Psoas muscle (tissue), 8 donors: ENCODE data around the gene FGD5. TPM values are rescaled to one million over a fixed set of nuclear protein-coding genes. Genes with fewer than 3 reads are reported as not detected.

ENCODE experiments used
- ATAC-seq, 4 donors: fragments of 200-7000 bp; cut with Tn5 transposase; one replicate each; pipeline ENCODE4 v1.9.1; 2020; ENCODE audit warnings: moderate library complexity in 3 of 4, mild to moderate bottlenecking in 2 of 4
- DNase-seq, 2 donors: peaks; one replicate each; pipeline ENCODE4 v3.0.0-alpha.2; 2020
- H3K27ac ChIP-seq: fragments of 200-600 bp; one replicate; pipeline ENCODE4 v1.8.0; 2022
- H3K27me3 ChIP-seq, 3 donors: fragments of 200-600 bp in 1 of 3; one replicate each; pipeline versions ENCODE4 v1.6.1 to v1.8.0; 2013 to 2022; ENCODE audit warnings: low read length in 2 of 3, mild to moderate bottlenecking in 2 of 3, moderate library complexity in 1 of 3; ENCODE audit not compliant: insufficient read depth in 3 of 3
- H3K36me3 ChIP-seq, 2 donors: fragments of 200-600 bp in 1 of 2; one replicate each; pipeline versions ENCODE4 v1.6.1 to v1.8.0; 2013 to 2022; ENCODE audit warnings: low read depth in 1 of 2, mild to moderate bottlenecking in 1 of 2, moderate library complexity in 1 of 2; ENCODE audit not compliant: insufficient read depth in 1 of 2
- H3K4me1 ChIP-seq: fragments of 200-600 bp; one replicate; pipeline ENCODE4 v1.8.0; 2022
- H3K4me3 ChIP-seq: fragments of 200-600 bp; one replicate; pipeline ENCODE4 v1.8.0; 2022; ENCODE audit warnings: mild to moderate bottlenecking
- H3K9me3 ChIP-seq: fragments of 200-600 bp; one replicate; pipeline ENCODE4 v1.8.0; 2022
- WGBS, 3 donors: extraction: QIAGEN DNeasy Blood & Tissue Kit; methylation state at CpG; one replicate each; pipeline versions ENCODE4 v1.1.6 to v1.1.7; 2013; 5-methylcytosine and 5-hydroxymethylcytosine counted together
- intact Hi-C, 2 donors: fragments of 100-400 bp; cut with DNase I; formaldehyde crosslinking; loops; one replicate each; pipeline versions ENCODE4 v1.11.0 to v1.14.2; 2022
- polyA plus RNA-seq, 3 donors: library from polyadenylated mRNA; stranded (reverse); fragments of 200-250 nt; gene quantifications; one replicate each; pipeline ENCODE4 v1.2.3, GENCODE V29; 2013
- total RNA-seq, 4 donors: library from RNA; stranded (reverse); fragmentation: NEBNext Ultra II Directional in 2 of 4; extraction: Animal tissue kit (Norgen Biotek cat#: 25700) in 2 of 4; gene quantifications; one replicate each; pipeline versions ENCODE4 v1.2.1 to v1.2.4, GENCODE V29; 2021 to 2023
- TF ChIP-seq, protein P1 (sequence below): fragments of 200-600 bp; IDR thresholded peaks from one replicate; pipeline ENCODE4 v1.8.0; 2022; ENCODE audit warnings: antibody characterized with exemption
- donor health status: healthy with polysubstance abuse.
- donor health status: DM: no; HTN: no; CAD: no; lungs with moderate emphysema.
- donor health status: Bipolar disorder and iron deficiency.
- donor health status: healthy.
- donor health status: DM: yes; HTN: yes; CAD: no.
- donor health status: DM: no; HTN: no; CAD: no.
- donor health status: DM: no; HTN: no; CAD: no.
- donor health status: DM: yes; HTN: yes; CAD: no.

Gene FGD5
- total and polyA plus RNA-seq, 7 donors, result 3.6 to 14.6 (median 6.4) TPM

DNA sequence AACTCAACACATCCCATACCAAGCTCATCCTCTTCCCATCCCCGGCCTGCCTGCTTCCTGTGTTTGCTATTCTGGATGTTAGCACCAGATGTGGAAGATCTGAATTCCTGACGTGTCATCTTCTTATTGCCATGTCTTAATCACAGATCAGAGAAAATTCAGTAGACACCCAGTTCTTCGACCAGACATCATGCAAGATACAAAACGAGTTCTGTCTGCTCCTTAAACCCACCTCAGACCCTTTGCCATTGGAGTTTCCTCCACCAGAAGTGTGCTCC, 52.0 kb downstream of the FGD5 start:
- TF ChIP-seq, protein P1, sequence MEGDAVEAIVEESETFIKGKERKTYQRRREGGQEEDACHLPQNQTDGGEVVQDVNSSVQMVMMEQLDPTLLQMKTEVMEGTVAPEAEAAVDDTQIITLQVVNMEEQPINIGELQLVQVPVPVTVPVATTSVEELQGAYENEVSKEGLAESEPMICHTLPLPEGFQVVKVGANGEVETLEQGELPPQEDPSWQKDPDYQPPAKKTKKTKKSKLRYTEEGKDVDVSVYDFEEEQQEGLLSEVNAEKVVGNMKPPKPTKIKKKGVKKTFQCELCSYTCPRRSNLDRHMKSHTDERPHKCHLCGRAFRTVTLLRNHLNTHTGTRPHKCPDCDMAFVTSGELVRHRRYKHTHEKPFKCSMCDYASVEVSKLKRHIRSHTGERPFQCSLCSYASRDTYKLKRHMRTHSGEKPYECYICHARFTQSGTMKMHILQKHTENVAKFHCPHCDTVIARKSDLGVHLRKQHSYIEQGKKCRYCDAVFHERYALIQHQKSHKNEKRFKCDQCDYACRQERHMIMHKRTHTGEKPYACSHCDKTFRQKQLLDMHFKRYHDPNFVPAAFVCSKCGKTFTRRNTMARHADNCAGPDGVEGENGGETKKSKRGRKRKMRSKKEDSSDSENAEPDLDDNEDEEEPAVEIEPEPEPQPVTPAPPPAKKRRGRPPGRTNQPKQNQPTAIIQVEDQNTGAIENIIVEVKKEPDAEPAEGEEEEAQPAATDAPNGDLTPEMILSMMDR, result no peak
- no peak for DNase-seq

DNA sequence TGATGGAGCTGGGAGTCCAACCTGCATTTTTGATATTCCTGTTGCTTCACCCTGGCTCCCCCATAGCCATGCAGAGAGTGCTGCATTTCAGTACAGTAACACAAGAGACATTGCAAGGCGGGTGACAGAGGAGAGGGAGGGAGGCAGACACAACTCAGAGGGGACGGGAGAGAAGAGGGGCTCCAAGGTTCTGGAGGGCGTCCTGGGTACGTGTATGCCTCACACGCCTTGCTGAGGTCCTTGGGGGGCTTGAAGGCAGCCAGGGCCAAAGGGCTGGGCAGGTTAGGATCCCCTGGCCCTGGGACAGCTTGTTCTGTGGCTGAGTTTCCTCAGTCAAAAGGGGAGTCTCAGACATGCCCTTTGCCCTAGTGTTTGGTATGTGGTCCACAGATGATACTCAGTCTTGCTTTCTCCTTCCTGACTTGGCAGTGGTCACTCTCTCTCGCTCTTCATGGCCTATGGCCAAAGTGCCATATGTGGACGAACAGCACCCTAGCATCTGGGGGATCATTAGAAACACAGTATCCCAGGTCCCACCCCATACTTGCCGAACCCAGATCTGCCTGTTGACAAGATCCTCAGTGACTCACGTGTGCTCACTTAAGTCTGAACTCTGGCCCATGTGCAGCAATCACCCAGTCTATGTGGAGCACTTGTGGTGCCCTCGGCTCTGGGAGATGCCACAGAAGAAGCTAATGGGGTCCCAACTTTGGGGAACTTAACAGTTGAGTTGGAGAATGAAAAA, 52.9 kb downstream of the FGD5 start:
- WGBS, 3 donors, result 68 to 70% (median 69%) methylated on average over 10 of the region's 10 CpGs

More for the DNA sequence above, 52.0 kb downstream of the FGD5 start:
- Histone ChIP-seq H3K4me3 (no peak overlapping the region), H3K36me3 (no peaks in the 10 kb centered on the region), H3K27me3 (peaks cover 0 to 4% (median 3%) of the 10 kb centered on the region in 3 donors), H3K9me3 (no peaks in the 10 kb centered on the region), H3K27ac (no peak overlapping the region), H3K4me1 (no peaks in the 10 kb centered on the region)
- no peak for ATAC-seq
- WGBS, 3 donors, result 73 to 81% (median 74%) methylated on average over 4 of the region's 4 CpGs
- intact Hi-C loops, result no loop called here

DNA sequence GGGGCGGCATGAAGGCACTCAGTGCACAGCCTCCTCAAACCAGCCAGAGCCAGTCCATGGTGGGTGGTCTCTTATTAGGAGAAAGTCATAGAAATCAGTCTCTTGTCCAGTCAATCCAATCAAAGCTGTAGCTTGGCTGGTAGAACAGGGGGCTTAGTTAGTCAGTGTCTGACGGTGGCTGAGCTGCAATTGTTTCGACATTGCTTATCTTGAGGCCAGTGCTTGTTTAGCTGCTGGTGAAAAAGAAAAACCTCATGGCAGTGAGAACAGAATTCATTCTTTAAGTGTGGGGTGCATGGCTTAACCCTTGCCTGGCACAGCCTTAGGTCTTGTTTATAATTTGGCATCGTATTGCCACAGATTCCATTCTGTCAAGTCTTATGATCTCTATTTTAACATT, 53.9 kb downstream of the FGD5 start:
- H3K9me3 ChIP-seq, result no peaks in the 10 kb centered on the region
- H3K27ac ChIP-seq, result no peak overlapping the region
- H3K4me1 ChIP-seq, result no peaks in the 10 kb centered on the region
- no peak overlapping the region for H3K4me3 ChIP-seq
- TF ChIP-seq, protein P1, result no peak
- peaks cover 0 to 4% (median 3%) of the 10 kb centered on the region in 3 donors for H3K27me3 ChIP-seq
- H3K36me3 ChIP-seq, result no peaks in the 10 kb centered on the region
- 66 to 85% (median 70%) methylated on average over 4 of the region's 4 CpGs for WGBS, 3 donors
- DNase-seq (no peak), ATAC-seq (no peak)
- intact Hi-C loops, result no loop called here

More for the DNA sequence above, 52.9 kb downstream of the FGD5 start:
- no peak for DNase-seq
- TF ChIP-seq, protein P1, result no peak
- ATAC-seq, result no peak
- intact Hi-C loops, result no loop called here
- Histone ChIP-seq H3K4me3 (no peak overlapping the region), H3K27me3 (peaks cover 0 to 4% (median 3%) of the 10 kb centered on the region in 3 donors), H3K27ac (no peak overlapping the region), H3K9me3 (no peaks in the 10 kb centered on the region), H3K4me1 (no peaks in the 10 kb centered on the region), H3K36me3 (no peaks in the 10 kb centered on the region)

DNA sequence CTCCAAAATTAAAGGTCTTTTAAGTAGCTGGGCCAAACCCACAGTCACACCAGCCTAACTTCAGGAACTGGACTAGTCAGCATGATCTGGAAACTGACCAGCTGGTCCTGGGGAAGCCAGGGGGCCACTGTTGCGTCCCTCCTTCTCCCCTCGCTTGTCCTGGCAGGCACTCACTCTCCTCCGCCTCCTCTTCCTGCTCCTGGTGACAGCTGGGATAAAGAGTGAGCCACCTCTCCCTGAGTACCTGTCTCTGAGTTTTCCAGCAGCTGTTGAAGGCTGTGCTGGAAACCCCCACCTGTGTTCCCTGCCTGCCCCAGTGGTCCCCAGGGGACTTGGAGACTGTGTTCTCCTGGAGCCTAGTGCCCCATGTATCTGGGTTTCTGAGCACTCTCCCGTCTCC, 56.0 kb downstream of the FGD5 start:
- no peak overlapping the region for H3K27ac ChIP-seq
- intact Hi-C loops, result no loop called here
- TF ChIP-seq, protein P1, result no peak
- H3K9me3 ChIP-seq, result no peaks in the 10 kb centered on the region
- H3K36me3 ChIP-seq, result no peaks in the 10 kb centered on the region
- ATAC-seq (no peak), DNase-seq (no peak)
- no peak overlapping the region for H3K4me3 ChIP-seq
- H3K27me3 ChIP-seq, result peaks cover 0 to 4% (median 3%) of the 10 kb centered on the region in 3 donors
- 40 to 70% (median 61%) methylated on average over 4 of the region's 4 CpGs for WGBS, 3 donors
- no peaks in the 10 kb centered on the region for H3K4me1 ChIP-seq
